GM19099 (cell line): ENCODE measurements around the gene GCC1.

Experiments
- POLR2A ChIP-seq: IDR thresholded peaks from 3 replicates; pipeline ENCODE4 v1.6.1; 2011; ENCODE audit warnings: low read depth; ENCODE audit not compliant: insufficient read length; ENCODE audit errors: extremely low read depth

GCC1 gene

GRCh38 chr7:127600885-127601284 lies 15.5 kb upstream of the GCC1 start:
- no peak for TF ChIP-seq POLR2A

- no peak for TF ChIP-seq POLR2A
These were observed 12.9 kb upstream of the GCC1 start for GRCh38 chr7:127598318-127598717.

- no peak for TF ChIP-seq POLR2A
These were observed 10.3 kb upstream of the GCC1 start for GRCh38 chr7:127595737-127596136.

- no peak for TF ChIP-seq POLR2A
These were observed 9.1 kb upstream of the GCC1 start for GRCh38 chr7:127594490-127594889.

- no peak for TF ChIP-seq POLR2A
These were observed 7.2 kb upstream of the GCC1 start for GRCh38 chr7:127592550-127592949.

GRCh38 chr7:127591591-127591990 lies 6.2 kb upstream of the GCC1 start:
- TF ChIP-seq POLR2A, result no peak

- no peak for TF ChIP-seq POLR2A
These were observed 5.8 kb upstream of the GCC1 start for GRCh38 chr7:127591189-127591588.

- TF ChIP-seq POLR2A, result no peak
These were observed 4.5 kb upstream of the GCC1 start for GRCh38 chr7:127589896-127590295.

- no peak for TF ChIP-seq POLR2A
These were observed 3.5 kb upstream of the GCC1 start for GRCh38 chr7:127588697-127589482.

- peak; percentile 77 for TF ChIP-seq POLR2A
These were observed 2.8 kb upstream of the GCC1 start, which contains the start of gene ARF5 for GRCh38 chr7:127588019-127588696. TSS of gene ARF5 (plus strand) at chr7:127588411. CDS start at chr7:127588499, 88 bp downstream.

GRCh38 chr7:127587663-127588018 lies 2.2 kb upstream of the GCC1 start:
- TF ChIP-seq POLR2A, result no peak

GRCh38 chr7:127586346-127586745 lies 950 bp upstream of the GCC1 start:
- no peak for TF ChIP-seq POLR2A

- TF ChIP-seq POLR2A, result no peak
These were observed 750 bp downstream of the GCC1 start for GRCh38 chr7:127584648-127585043.

- TF ChIP-seq POLR2A, result no peak
These were observed 3.0 kb downstream of the GCC1 start for GRCh38 chr7:127582361-127582760.

GRCh38 chr7:127581716-127582115 lies 3.7 kb downstream of the GCC1 start:
- no peak for TF ChIP-seq POLR2A

- TF ChIP-seq POLR2A, result no peak
These were observed 4.8 kb downstream of the GCC1 start for GRCh38 chr7:127580612-127581011.

- TF ChIP-seq POLR2A, result no peak
These were observed 6.6 kb downstream of the GCC1 start for GRCh38 chr7:127578711-127579275.
